Measurements from ENCODE around the gene ABHD2. TPM values are rescaled to one million over a fixed set of nuclear protein-coding genes. Genes with fewer than 3 reads are reported as not detected.
"Not testable (repeated sequence)": the region's sequence is repeated elsewhere in the genome, so short reads cannot be mapped to it uniquely, and the experiment has no call there.

The ABHD2 gene
- total RNA-seq, 1 donor, result 97.2 TPM

DNA sequence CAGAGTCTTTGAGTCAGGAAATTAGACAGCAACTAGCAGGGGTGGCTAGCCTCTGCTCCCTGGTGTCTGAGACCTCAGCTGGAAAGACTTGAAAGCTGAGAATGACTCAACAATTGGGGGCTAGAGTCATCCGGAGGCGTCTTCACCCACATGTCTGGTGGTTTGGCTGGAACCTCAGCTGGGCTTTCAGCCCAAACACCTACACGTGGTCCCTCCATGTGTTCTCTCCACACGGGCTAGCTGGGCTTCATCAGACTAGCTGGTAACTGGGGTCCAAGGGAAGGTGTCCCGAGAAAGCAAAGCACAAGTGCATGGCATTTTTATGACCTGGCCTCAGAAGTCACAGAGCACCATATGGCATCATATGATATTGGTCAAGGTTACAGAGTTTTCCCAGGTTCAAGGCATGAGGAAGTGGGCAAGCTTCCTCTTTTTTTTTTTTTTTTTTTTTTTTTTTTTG is 19.9 kb upstream of the ABHD2 start:
- H3K27me3 ChIP-seq (ENCODE audit: insufficient read depth, low read length), result no peaks in the 10 kb centered on the region
- no peak overlapping the region for H3K4me3 ChIP-seq (ENCODE audit: low read length)
- peaks cover 11% of the 10 kb centered on the region for H3K9me3 ChIP-seq (ENCODE audit: low read depth, low read length)
- peaks cover 12% of the 10 kb centered on the region for H3K4me1 ChIP-seq (ENCODE audit: insufficient read depth, low read length)

GRCh38 chr15:89070197-89071124 is 17.8 kb upstream of the ABHD2 start:
- Histone ChIP-seq H3K4me1 (ENCODE audit: insufficient read depth, low read length) (peaks cover 12% of the 10 kb centered on the region), H3K9me3 (ENCODE audit: low read depth, low read length) (peaks cover 11% of the 10 kb centered on the region), H3K4me3 (ENCODE audit: low read length) (no peak overlapping the region), H3K27me3 (ENCODE audit: insufficient read depth, low read length) (no peaks in the 10 kb centered on the region)

- Histone ChIP-seq H3K4me1 (ENCODE audit: insufficient read depth, low read length) (peaks cover 12% of the 10 kb centered on the region), H3K27me3 (ENCODE audit: insufficient read depth, low read length) (no peaks in the 10 kb centered on the region), H3K9me3 (ENCODE audit: low read depth, low read length) (peaks cover 11% of the 10 kb centered on the region)
Measured at GRCh38 chr15:89071471-89071870, 16.8 kb upstream of the ABHD2 start.

DNA sequence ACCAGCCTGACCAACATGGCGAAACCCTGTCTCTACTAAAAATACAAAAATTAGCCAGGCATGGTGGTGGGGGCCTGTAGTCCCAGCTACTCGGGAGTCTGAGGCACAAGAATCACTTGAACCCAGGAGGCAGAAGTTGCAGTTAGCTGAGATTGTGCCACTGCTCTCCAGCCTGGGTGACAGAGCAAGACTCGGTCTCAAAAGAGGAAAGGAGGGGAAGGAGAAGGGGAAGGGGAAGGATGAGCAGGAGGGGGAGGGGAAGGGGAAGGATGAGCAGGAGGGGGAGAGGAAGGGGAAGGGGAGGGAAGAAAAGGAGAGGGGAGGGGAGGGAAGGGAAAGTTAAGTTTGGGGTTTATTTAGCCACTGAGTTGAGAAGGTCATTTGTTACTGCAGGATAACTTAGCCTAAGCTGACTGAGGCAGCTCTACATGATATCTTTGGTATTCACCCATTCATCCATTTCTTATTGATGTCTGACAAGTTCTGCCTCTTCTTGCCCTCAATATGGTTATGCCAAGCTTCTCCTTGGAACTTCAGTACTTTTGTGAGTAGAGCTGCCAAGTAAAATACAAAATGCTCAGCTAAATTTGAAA is 15.9 kb upstream of the ABHD2 start:
- Histone ChIP-seq H3K9me3 (ENCODE audit: low read depth, low read length) (peaks cover 7% of the 10 kb centered on the region), H3K4me1 (ENCODE audit: insufficient read depth, low read length) (peaks cover 12% of the 10 kb centered on the region), H3K27me3 (ENCODE audit: insufficient read depth, low read length) (no peaks in the 10 kb centered on the region), H3K4me3 (ENCODE audit: low read length) (no peak overlapping the region)

More at GRCh38 chr15:89071471-89071870, 16.8 kb upstream of the ABHD2 start:
- no peak overlapping the region for H3K4me3 ChIP-seq (ENCODE audit: low read length)

GRCh38 chr15:89074402-89075012 is 13.7 kb upstream of the ABHD2 start:
- Histone ChIP-seq H3K27me3 (ENCODE audit: insufficient read depth, low read length) (no peaks in the 10 kb centered on the region), H3K9me3 (ENCODE audit: low read depth, low read length) (no peaks in the 10 kb centered on the region), H3K4me1 (ENCODE audit: insufficient read depth, low read length) (no peaks in the 10 kb centered on the region), H3K4me3 (ENCODE audit: low read length) (no peak overlapping the region)

GRCh38 chr15:89075101-89075640 is 13.1 kb upstream of the ABHD2 start:
- Histone ChIP-seq H3K4me3 (ENCODE audit: low read length) (no peak overlapping the region), H3K4me1 (ENCODE audit: insufficient read depth, low read length) (no peaks in the 10 kb centered on the region), H3K9me3 (ENCODE audit: low read depth, low read length) (no peaks in the 10 kb centered on the region), H3K27me3 (ENCODE audit: insufficient read depth, low read length) (no peaks in the 10 kb centered on the region)

GRCh38 chr15:89075846-89076245 is 12.4 kb upstream of the ABHD2 start:
- Histone ChIP-seq H3K4me3 (ENCODE audit: low read length) (no peak overlapping the region), H3K4me1 (ENCODE audit: insufficient read depth, low read length) (no peaks in the 10 kb centered on the region), H3K27me3 (ENCODE audit: insufficient read depth, low read length) (no peaks in the 10 kb centered on the region), H3K9me3 (ENCODE audit: low read depth, low read length) (no peaks in the 10 kb centered on the region)

GRCh38 chr15:89077750-89078149 is 10.5 kb upstream of the ABHD2 start:
- no peaks in the 10 kb centered on the region for H3K9me3 ChIP-seq (ENCODE audit: low read depth, low read length)
- no peaks in the 10 kb centered on the region for H3K27me3 ChIP-seq (ENCODE audit: insufficient read depth, low read length)
- H3K4me1 ChIP-seq (ENCODE audit: insufficient read depth, low read length), result no peaks in the 10 kb centered on the region
- H3K4me3 ChIP-seq (ENCODE audit: low read length), result no peak overlapping the region

DNA sequence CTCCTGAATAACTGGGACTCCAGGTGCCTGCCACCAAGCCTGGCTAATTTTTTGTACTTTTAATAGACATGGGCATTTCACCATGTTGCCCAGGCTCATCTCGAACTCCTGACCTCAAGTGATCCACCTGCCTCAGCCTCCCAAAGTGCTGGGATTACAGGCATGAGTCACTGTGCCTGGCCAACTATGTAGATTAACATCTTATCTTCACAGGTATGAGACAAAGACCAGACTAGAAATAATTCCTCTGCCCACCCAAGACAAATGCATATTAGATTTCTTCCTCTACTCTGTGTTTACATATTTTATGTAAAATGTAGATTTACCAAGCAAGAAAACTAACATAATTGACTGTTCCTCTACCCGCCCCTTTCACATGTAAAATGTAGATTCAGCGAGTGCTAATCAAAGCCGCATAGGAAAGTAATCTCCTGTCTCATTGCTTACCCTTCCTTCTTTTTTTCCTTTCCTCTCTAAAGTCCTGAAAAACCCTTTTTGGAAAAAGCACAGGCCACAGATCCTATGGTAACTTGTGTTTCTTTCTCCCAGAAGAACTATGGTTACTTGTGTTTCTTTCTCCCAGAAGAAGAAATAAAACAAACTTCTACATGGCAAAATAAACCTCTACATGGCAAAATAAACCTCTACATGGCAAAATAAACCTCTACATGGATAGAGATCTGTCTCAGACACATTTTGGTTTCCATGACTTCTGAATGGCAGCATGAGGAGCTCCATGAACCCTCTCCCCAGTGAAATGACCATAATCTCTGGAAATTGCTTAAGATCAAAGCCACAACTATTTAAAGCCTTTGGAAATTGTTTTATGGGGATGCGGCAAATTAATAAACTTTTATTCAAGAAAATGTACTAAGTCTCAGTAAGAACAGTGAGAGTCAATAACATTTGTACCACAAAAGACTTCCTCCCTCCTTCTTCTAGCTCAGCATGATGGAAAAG is 9.1 kb upstream of the ABHD2 start:
- no peaks in the 10 kb centered on the region for H3K4me1 ChIP-seq (ENCODE audit: insufficient read depth, low read length)
- no peak overlapping the region for H3K4me3 ChIP-seq (ENCODE audit: low read length)
- H3K9me3 ChIP-seq (ENCODE audit: low read depth, low read length), result no peaks in the 10 kb centered on the region
- H3K27me3 ChIP-seq (ENCODE audit: insufficient read depth, low read length), result no peaks in the 10 kb centered on the region

GRCh38 chr15:89081878-89082277 is 6.4 kb upstream of the ABHD2 start:
- Histone ChIP-seq H3K4me1 (ENCODE audit: insufficient read depth, low read length) (no peaks in the 10 kb centered on the region), H3K4me3 (ENCODE audit: low read length) (no peak overlapping the region), H3K27me3 (ENCODE audit: insufficient read depth, low read length) (no peaks in the 10 kb centered on the region), H3K9me3 (ENCODE audit: low read depth, low read length) (no peaks in the 10 kb centered on the region)

GRCh38 chr15:89083246-89083645 is 5.0 kb upstream of the ABHD2 start:
- Histone ChIP-seq H3K4me1 (ENCODE audit: insufficient read depth, low read length) (peaks cover 7% of the 10 kb centered on the region), H3K9me3 (ENCODE audit: low read depth, low read length) (no peaks in the 10 kb centered on the region), H3K4me3 (ENCODE audit: low read length) (no peak overlapping the region), H3K27me3 (ENCODE audit: insufficient read depth, low read length) (no peaks in the 10 kb centered on the region)

DNA sequence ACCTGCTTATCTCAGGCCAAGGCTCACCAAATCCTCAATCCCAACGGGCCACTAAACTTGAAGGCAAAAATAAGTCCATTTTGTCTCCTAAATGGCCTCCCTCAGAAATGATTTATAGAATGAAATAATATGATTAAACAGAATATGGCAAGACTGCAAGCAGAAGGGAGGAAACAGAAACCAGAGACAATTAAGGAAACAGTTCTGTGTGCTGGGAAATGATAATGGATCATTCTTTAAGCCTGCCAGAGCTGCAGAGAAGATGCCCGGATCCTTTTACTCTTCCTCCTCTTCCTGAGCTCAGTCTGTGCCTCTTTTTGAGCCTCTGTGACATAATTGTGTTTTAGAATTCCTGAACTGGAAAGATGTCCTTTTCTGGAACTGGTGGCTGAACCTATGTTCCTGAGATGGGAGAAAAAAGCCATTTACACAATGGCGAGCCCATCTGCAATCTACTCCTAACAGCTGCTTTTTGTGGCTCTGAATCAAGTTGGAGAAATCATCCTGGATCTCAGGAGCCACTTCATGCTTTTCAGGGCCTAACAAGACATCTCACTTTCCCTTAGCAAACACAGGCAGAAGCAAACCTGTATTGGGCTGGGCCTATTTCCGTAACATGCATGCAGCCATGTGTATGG is 2.8 kb upstream of the ABHD2 start:
- peaks cover 26% of the 10 kb centered on the region for H3K4me1 ChIP-seq (ENCODE audit: insufficient read depth, low read length)
- H3K4me3 ChIP-seq (ENCODE audit: low read length), result no peak overlapping the region
- no peaks in the 10 kb centered on the region for H3K27me3 ChIP-seq (ENCODE audit: insufficient read depth, low read length)
- H3K9me3 ChIP-seq (ENCODE audit: low read depth, low read length), result no peaks in the 10 kb centered on the region

- not testable (repeated sequence) for H3K4me3 ChIP-seq (ENCODE audit: low read length)
Measured at GRCh38 chr15:89085933-89086332, 2.3 kb upstream of the ABHD2 start.

DNA sequence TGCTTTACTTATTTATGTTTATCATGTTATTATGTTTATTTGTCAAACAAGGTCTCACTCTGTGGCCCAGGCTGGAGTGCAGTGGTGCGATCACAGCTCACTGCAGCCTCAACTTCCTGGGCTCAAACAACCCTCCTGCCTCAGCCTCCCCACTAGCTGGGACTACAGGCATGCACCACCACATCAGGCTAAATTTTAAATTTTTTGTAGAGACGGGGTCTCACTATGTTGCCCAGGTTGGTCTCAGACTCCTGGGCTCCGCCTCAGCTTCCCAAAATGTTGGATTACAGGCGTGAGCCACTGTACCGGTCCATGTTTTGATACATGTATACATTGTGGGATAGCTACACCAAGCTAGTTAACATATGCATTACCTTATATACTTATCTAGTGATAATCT is 1.9 kb upstream of the ABHD2 start:
- H3K4me1 ChIP-seq (ENCODE audit: insufficient read depth, low read length), result peaks cover 35% of the 10 kb centered on the region
- H3K9me3 ChIP-seq (ENCODE audit: low read depth, low read length); H3K4me3 ChIP-seq (ENCODE audit: low read length): not testable (repeated sequence)

More at GRCh38 chr15:89085933-89086332, 2.3 kb upstream of the ABHD2 start:
- H3K4me1 ChIP-seq (ENCODE audit: insufficient read depth, low read length), result peaks cover 30% of the 10 kb centered on the region
- H3K9me3 ChIP-seq (ENCODE audit: low read depth, low read length); H3K27me3 ChIP-seq (ENCODE audit: insufficient read depth, low read length): not testable (repeated sequence)

More for the DNA sequence above, 1.9 kb upstream of the ABHD2 start:
- not testable (repeated sequence) for H3K27me3 ChIP-seq (ENCODE audit: insufficient read depth, low read length)
